ENCODE measurements around the gene NRAP.

Gene NRAP, protein sequence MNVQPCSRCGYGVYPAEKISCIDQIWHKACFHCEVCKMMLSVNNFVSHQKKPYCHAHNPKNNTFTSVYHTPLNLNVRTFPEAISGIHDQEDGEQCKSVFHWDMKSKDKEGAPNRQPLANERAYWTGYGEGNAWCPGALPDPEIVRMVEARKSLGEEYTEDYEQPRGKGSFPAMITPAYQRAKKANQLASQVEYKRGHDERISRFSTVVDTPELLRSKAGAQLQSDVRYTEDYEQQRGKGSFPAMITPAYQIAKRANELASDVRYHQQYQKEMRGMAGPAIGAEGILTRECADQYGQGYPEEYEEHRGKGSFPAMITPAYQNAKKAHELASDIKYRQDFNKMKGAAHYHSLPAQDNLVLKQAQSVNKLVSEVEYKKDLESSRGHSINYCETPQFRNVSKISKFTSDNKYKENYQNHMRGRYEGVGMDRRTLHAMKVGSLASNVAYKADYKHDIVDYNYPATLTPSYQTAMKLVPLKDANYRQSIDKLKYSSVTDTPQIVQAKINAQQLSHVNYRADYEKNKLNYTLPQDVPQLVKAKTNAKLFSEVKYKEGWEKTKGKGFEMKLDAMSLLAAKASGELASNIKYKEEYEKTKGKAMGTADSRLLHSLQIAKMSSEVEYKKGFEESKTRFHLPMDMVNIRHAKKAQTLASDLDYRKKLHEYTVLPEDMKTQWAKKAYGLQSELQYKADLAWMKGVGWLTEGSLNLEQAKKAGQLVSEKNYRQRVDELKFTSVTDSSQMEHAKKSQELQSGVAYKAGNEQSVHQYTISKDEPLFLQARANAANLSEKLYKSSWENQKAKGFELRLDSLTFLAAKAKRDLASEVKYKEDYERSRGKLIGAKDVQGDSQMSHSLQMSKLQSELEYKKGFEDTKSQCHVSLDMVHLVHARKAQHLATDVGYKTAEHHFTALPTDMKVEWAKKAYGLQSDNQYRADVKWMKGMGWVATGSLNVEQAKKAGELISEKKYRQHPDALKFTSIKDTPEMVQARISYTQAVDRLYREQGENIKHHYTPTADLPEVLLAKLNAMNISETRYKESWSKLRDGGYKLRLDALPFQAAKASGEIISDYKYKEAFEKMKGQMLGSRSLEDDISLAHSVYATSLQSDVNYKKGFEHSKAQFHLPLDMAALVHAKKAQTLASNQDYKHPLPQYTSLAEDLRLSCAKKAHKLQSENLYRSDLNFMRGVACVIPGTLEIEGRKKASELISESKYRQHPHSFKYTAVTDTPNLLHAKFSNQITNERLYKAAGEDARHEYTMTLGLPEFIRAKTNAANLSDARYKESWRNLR (N-terminal part only)

DNA sequence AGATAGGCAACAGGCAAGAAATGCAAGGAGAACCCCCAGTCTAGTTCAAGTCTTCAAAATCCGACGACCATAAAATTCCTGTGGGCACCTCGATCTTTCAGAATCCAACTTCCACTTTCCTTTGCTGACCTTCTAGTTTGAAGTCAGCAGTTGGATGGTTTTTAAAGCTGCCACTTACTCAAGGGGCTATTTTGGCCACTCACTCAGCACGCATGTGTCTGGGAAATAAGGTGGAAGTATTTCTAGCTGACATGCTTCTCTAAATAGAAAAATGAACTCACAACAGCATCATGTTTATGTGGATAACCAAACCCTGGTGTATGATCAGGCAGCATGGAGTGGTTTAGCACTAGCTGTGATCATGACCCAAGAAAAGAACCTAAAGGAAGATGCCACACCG, at the start of gene NRAP:
TSS of gene NRAP (minus strand) at position 134 of the 400 bp plus-strand sequence. CDS start 159 bp downstream, outside the sequence.
- H3K4me3 ChIP-seq (replicated peaks; ENCODE audit: low read depth, low read length) = no peak within 1 kb of the TSS
- DNase-seq (ENCODE audit: extremely low read depth, insufficient read length) = no peak
- TF ChIP-seq, protein P1, sequence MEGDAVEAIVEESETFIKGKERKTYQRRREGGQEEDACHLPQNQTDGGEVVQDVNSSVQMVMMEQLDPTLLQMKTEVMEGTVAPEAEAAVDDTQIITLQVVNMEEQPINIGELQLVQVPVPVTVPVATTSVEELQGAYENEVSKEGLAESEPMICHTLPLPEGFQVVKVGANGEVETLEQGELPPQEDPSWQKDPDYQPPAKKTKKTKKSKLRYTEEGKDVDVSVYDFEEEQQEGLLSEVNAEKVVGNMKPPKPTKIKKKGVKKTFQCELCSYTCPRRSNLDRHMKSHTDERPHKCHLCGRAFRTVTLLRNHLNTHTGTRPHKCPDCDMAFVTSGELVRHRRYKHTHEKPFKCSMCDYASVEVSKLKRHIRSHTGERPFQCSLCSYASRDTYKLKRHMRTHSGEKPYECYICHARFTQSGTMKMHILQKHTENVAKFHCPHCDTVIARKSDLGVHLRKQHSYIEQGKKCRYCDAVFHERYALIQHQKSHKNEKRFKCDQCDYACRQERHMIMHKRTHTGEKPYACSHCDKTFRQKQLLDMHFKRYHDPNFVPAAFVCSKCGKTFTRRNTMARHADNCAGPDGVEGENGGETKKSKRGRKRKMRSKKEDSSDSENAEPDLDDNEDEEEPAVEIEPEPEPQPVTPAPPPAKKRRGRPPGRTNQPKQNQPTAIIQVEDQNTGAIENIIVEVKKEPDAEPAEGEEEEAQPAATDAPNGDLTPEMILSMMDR (IDR thresholded peaks at IDR 0.05; ENCODE audit: insufficient read depth, low read length, poor library complexity, severe bottlenecking) = no peak
- H3K27me3 ChIP-seq (replicated peaks; ENCODE audit: control insufficient read depth, insufficient read depth, low read length) = no peaks in the 10 kb centered on the region; the same call in 1 of the 2 replicates
- no peaks in the 10 kb centered on the region for H3K36me3 ChIP-seq (ENCODE audit: control insufficient read depth, insufficient read depth, low read length)

DNA sequence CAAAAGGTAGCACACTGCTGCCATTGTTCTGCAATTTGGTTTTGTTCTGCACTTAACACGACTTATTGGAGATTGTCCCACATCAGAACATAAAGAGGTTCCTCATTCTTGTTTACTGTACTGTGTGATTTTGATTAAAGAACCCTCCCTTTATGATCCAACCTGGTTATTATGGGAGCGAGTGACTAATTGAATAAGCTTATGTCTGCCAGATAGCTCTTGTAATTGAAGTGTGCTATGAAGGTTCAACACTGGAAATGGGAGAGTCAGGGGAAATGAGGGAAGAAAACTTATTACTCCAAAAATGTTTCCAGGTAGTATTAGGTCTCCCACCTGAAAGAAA, 49.8 kb upstream of the NRAP start:
- Histone ChIP-seq H3K36me3 (ENCODE audit: control insufficient read depth, insufficient read depth, low read length) (peaks cover 8% of the 10 kb centered on the region), H3K27me3 (replicated peaks; ENCODE audit: control insufficient read depth, insufficient read depth, low read length) (no peaks in the 10 kb centered on the region), H3K4me3 (replicated peaks; ENCODE audit: low read depth, low read length) (no peak overlapping the region)
- TF ChIP-seq, protein P1 (IDR thresholded peaks at IDR 0.05; ENCODE audit: insufficient read depth, low read length, poor library complexity, severe bottlenecking) = no peak
- DNase-seq (ENCODE audit: extremely low read depth, insufficient read length) = no peak

DNA sequence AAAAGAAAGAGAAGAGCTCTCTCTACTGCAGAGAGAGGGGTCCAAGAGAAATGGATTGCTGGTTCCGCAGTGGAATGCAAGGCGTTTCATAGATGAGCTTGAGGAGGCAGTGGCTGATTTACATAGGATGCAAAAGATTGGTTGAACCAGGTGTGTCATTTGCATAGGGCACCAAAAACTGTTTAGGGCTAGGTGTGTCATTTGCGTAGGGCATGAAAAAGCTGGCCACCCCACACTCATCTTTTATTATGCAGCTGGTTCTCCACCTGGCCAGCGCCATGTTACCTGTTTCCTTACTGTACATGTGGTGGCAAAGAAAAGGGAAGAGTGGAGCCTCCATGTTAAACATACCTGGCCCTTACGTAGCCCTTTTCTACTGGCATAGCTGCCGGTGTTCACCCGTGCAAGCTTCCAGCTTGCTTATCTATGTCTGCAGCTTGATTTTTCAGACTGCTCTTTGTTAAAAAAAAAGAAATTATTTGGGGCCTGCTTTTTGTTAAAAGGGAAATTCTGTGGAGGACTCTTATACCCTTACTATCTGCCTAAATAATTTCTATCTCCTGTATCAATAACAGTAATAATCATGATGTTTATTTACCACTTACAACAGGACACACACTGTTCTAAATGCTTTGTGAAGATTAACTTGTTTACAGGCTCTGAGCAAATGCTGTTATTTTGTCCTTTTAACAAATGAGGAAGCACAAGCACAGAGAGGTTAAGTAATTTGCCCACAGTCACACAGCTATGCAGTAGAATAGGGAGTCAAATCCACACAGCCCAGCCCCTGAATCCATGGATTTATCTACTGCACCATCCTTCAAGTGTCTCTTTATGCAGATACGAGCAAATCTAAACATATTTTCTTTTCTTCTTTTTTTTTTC, 49.2 kb upstream of the NRAP start:
- no peak for DNase-seq (ENCODE audit: extremely low read depth, insufficient read length)
- H3K36me3 ChIP-seq (ENCODE audit: control insufficient read depth, insufficient read depth, low read length) = peaks cover 8% of the 10 kb centered on the region
- TF ChIP-seq, protein P1 (IDR thresholded peaks at IDR 0.05; ENCODE audit: insufficient read depth, low read length, poor library complexity, severe bottlenecking) = no peak
- no peaks in the 10 kb centered on the region for H3K27me3 ChIP-seq (replicated peaks; ENCODE audit: control insufficient read depth, insufficient read depth, low read length)
- H3K4me3 ChIP-seq (replicated peaks; ENCODE audit: low read depth, low read length) = no peak overlapping the region

DNA sequence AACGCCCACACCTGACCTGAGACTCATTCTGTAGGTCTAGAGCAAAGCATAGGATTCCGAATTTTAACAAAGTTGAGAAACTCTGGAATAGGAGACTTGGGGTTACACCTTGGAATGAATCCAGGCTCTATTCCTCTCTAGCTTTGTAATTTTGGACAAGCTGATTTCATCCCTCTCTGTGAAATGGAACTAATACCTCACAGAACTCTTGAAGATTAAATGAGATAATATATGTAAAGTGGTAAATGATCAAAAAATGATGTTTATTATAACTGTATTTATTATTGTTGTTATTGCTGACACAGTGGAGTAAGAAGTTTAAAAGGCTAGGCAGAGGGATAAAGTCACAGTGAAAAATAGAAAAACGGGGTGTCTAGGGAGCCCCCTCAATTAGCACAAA, 48.2 kb upstream of the NRAP start:
- no peak for DNase-seq (ENCODE audit: extremely low read depth, insufficient read length)
- Histone ChIP-seq H3K4me3 (replicated peaks; ENCODE audit: low read depth, low read length) (no peak overlapping the region), H3K36me3 (ENCODE audit: control insufficient read depth, insufficient read depth, low read length) (peaks cover 8% of the 10 kb centered on the region), H3K27me3 (replicated peaks; ENCODE audit: control insufficient read depth, insufficient read depth, low read length) (no peaks in the 10 kb centered on the region)
- TF ChIP-seq, protein P1 (IDR thresholded peaks at IDR 0.05; ENCODE audit: insufficient read depth, low read length, poor library complexity, severe bottlenecking) = no peak

DNA sequence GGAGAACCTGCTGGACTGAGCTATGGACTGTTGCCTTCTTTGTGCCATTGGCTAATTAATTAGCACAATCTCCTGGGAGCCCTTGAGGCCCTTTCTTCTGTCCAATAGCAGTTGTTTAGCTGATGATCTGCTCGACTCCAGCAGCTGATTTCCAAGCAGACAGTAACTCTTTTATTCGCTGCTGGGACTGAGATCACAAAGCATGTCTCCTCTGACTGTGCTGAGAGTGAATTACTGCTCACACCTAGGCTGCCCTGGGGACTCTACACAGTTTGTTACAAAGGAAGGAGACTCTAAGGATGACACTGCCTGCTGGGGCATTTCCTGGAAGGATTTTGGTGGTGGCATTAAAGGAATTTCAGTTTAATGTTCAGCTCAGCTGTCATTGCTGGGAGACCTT, 47.3 kb upstream of the NRAP start:
- Histone ChIP-seq H3K4me3 (replicated peaks; ENCODE audit: low read depth, low read length) (no peak overlapping the region), H3K36me3 (ENCODE audit: control insufficient read depth, insufficient read depth, low read length) (peaks cover 8% of the 10 kb centered on the region), H3K27me3 (replicated peaks; ENCODE audit: control insufficient read depth, insufficient read depth, low read length) (no peaks in the 10 kb centered on the region)
- no peak for DNase-seq (ENCODE audit: extremely low read depth, insufficient read length)
- TF ChIP-seq, protein P1 (IDR thresholded peaks at IDR 0.05; ENCODE audit: insufficient read depth, low read length, poor library complexity, severe bottlenecking) = no peak
